CD14-positive monocyte (primary cell): ENCODE results near the gene WNT9B. TPM values are rescaled to one million over a fixed set of nuclear protein-coding genes. Genes with fewer than 3 reads are reported as not detected.

Experiments
- DNase-seq, 3 donors: peaks; one replicate each; pipeline ENCODE4 v3.0.0-alpha.2; 2011 to 2022
- H2AFZ ChIP-seq: 2 replicates; pipeline ENCODE4 v1.6.0; 2012; ENCODE audit warnings: mild to moderate bottlenecking, low read depth, low read length, inconsistent platforms; ENCODE audit not compliant: insufficient read depth, poor library complexity, severe bottlenecking
- H3K27ac ChIP-seq, 2 donors: 1 replicate in 1 of 2; 2 replicates in 1 of 2; pipeline ENCODE4 v1.5.1; 2012 to 2013; ENCODE audit warnings: low read length in 2 of 2, control low read depth in 1 of 2, inconsistent platforms in 1 of 2, low read depth in 1 of 2, mild to moderate bottlenecking in 1 of 2
- H3K27me3 ChIP-seq, 2 donors: one replicate each; pipeline versions ENCODE4 v1.6.0 to v1.6.1; 2011 to 2013; ENCODE audit warnings: low read length in 2 of 2; ENCODE audit not compliant: control insufficient read depth in 2 of 2, insufficient read depth in 2 of 2
- H3K36me3 ChIP-seq, 2 donors: replicated peaks in 1 of 2; 1 replicate in 1 of 2; 2 replicates in 1 of 2; pipeline versions ENCODE4 v1.5.1 to v1.6.1; 2012 to 2013; ENCODE audit warnings: low read length in 2 of 2, control low read depth in 1 of 2, inconsistent platforms in 1 of 2, mild to moderate bottlenecking in 1 of 2; ENCODE audit not compliant: insufficient read depth in 2 of 2, control insufficient read depth in 1 of 2
- H3K4me1 ChIP-seq, 2 donors: 1 replicate in 1 of 2; 2 replicates in 1 of 2; pipeline versions ENCODE4 v1.5.1 to v1.6.1; 2012 to 2013; ENCODE audit warnings: low read length in 2 of 2, control low read depth in 1 of 2, inconsistent platforms in 1 of 2, mild to moderate bottlenecking in 1 of 2, moderate library complexity in 1 of 2; ENCODE audit not compliant: insufficient read depth in 2 of 2, control insufficient read depth in 1 of 2
- H3K4me2 ChIP-seq: replicated peaks from 2 replicates; pipeline ENCODE3; 2012; ENCODE audit warnings: low read length, moderate library complexity, mild to moderate bottlenecking; ENCODE audit not compliant: poor library complexity, severe bottlenecking; ENCODE audit errors: extremely low read depth
- H3K4me3 ChIP-seq, 3 experiments: fragments of 200-600 bp in 1 of 3; sonication (generic) in 1 of 3; replicated peaks in 1 of 3; 1 replicate in 2 of 3; 2 replicates in 1 of 3; pipeline ENCODE4 v1.5.1; 2011 to 2013; ENCODE audit warnings: low read length in 3 of 3, mild to moderate bottlenecking in 3 of 3, control low read depth in 2 of 3, low read depth in 2 of 3, inconsistent platforms in 1 of 3, moderate library complexity in 1 of 3
- H3K79me2 ChIP-seq: 2 replicates; pipeline ENCODE4 v1.6.0; 2012; ENCODE audit warnings: mild to moderate bottlenecking, control low read depth, inconsistent platforms, low read length, moderate library complexity; ENCODE audit not compliant: insufficient read depth
- H3K9ac ChIP-seq: 2 replicates; pipeline ENCODE4 v1.6.0; 2017; ENCODE audit warnings: low read length, mild to moderate bottlenecking; ENCODE audit not compliant: insufficient read depth, poor library complexity, severe bottlenecking
- H3K9me3 ChIP-seq, 2 donors: replicated peaks in 1 of 2; 1 replicate in 1 of 2; 2 replicates in 1 of 2; pipeline versions ENCODE4 v1.5.1 to v1.6.1; 2012 to 2013; ENCODE audit warnings: low read length in 2 of 2, control low read depth in 1 of 2; ENCODE audit not compliant: control insufficient read depth in 1 of 2, insufficient read depth in 1 of 2
- H4K20me1 ChIP-seq: 2 replicates; pipeline ENCODE4 v1.6.0; 2012; ENCODE audit warnings: mild to moderate bottlenecking, low read length, control low read depth, moderate library complexity; ENCODE audit not compliant: insufficient read depth
- H3K27ac Mint-ChIP-seq, 7 donors: one replicate each; pipeline ENCODE4 v1.8.0; 2020; ENCODE audit warnings: mild to moderate bottlenecking in 7 of 7, mixed read lengths in 7 of 7, moderate library complexity in 6 of 7, inconsistent platforms in 2 of 7
- H3K27me3 Mint-ChIP-seq, 3 donors: one replicate each; pipeline ENCODE4 v1.8.0; 2021 to 2022; ENCODE audit warnings: low read depth in 3 of 3, mild to moderate bottlenecking in 3 of 3, mixed read lengths in 3 of 3, moderate library complexity in 3 of 3, inconsistent platforms in 1 of 3
- H3K36me3 Mint-ChIP-seq, 2 donors: one replicate each; pipeline ENCODE4 v1.8.0; 2020; ENCODE audit warnings: mixed read lengths in 2 of 2, inconsistent platforms in 1 of 2, mild to moderate bottlenecking in 1 of 2
- H3K4me1 Mint-ChIP-seq: one replicate; pipeline ENCODE4 v1.8.0; 2020; ENCODE audit warnings: mild to moderate bottlenecking, mixed read lengths
- H3K4me3 Mint-ChIP-seq, 2 donors: one replicate each; pipeline ENCODE4 v1.8.0; 2020; ENCODE audit warnings: mild to moderate bottlenecking in 2 of 2, mixed read lengths in 2 of 2, moderate library complexity in 1 of 2
- H3K9me3 Mint-ChIP-seq, 7 donors: one replicate each; pipeline ENCODE4 v1.8.0; 2020 to 2022; ENCODE audit warnings: mixed read lengths in 7 of 7, mild to moderate bottlenecking in 6 of 7, moderate library complexity in 6 of 7, inconsistent platforms in 2 of 7
- WGBS: methylation state at CpG from one replicate; pipeline ENCODE4 v1.1.5; 2013; ENCODE audit warnings: missing lambda C conversion rate; ENCODE audit not compliant: insufficient coverage; 5-methylcytosine and 5-hydroxymethylcytosine counted together
- intact Hi-C, 2 donors: fragments of 100-400 bp; cut with micrococcal nuclease; formaldehyde crosslinking; loops; one replicate each; pipeline versions ENCODE4 v1.15.0 to v1.15.1; 2023
- polyA plus RNA-seq, 3 donors: library from polyadenylated mRNA; depleted of rRNA in 1 of 3; unstranded in 2 of 3; stranded (reverse) in 1 of 3; fragments of 300-500 nt in 2 of 3; fragments of >200 nt in 1 of 3; fragmentation: Illumina TruSeq in 2 of 3; gene quantifications; 1 replicate in 2 of 3; 2 replicates in 1 of 3; pipeline ENCODE4 v1.2.3, GENCODE V29; 2012 to 2021
- TF ChIP-seq, protein P1 (sequence below): fragments of 200-600 bp; IDR thresholded peaks from one replicate; pipeline ENCODE4 v1.8.0; 2022; ENCODE audit warnings: antibody characterized with exemption, mild to moderate bottlenecking

WNT9B gene
- polyA plus RNA-seq, 3 donors: 0.19 TPM; not detected in 2

DNA sequence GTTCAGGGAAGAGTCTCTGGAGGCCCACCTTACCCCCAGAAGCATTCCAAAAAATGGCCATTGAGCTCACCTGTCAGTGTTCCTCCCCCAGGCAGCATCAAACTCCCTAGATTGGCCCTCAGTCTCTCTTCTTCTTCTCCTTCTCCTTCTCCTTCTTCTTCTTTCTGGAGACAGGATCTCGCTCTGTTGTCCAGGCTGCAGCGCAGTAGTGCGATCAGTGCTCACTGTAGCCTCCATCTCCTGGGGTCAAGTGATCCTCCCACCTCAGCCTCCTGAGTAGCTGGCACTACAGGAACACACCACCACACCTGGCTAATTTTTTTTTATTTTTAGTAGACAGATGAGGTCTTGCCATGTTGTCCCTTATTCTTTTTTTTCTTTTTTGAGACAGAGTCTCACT is 16.5 kb upstream of the WNT9B start:
- DNase-seq: no peak
- H3K9ac ChIP-seq: no peak overlapping the region
- H3K27me3 ChIP-seq: no peaks in the 10 kb centered on the region
- no peak overlapping the region for H3K4me3 ChIP-seq
- no peaks in the 10 kb centered on the region for H3K4me1 ChIP-seq
- H3K27me3 Mint-ChIP-seq: peaks cover 10 to 23% (median 22%) of the 10 kb centered on the region in 3 donors
- H3K4me1 Mint-ChIP-seq: peaks cover 3% of the 10 kb centered on the region
- H3K4me3 Mint-ChIP-seq: no peak overlapping the region
- H3K79me2 ChIP-seq: no peaks in the 10 kb centered on the region
- H2AFZ ChIP-seq: no peak overlapping the region
- H3K27ac ChIP-seq: no peak overlapping the region
- H3K9me3 ChIP-seq: no peaks in the 10 kb centered on the region
- no peak overlapping the region for H3K4me2 ChIP-seq
- no peak overlapping the region for H3K27ac Mint-ChIP-seq
- H4K20me1 ChIP-seq: no peaks in the 10 kb centered on the region
- peaks cover 0 to 5% (median 1%) of the 10 kb centered on the region in 7 donors for H3K9me3 Mint-ChIP-seq
- H3K36me3 Mint-ChIP-seq: no peaks in the 10 kb centered on the region
- H3K36me3 ChIP-seq: no peaks in the 10 kb centered on the region
- TF ChIP-seq, protein P1, sequence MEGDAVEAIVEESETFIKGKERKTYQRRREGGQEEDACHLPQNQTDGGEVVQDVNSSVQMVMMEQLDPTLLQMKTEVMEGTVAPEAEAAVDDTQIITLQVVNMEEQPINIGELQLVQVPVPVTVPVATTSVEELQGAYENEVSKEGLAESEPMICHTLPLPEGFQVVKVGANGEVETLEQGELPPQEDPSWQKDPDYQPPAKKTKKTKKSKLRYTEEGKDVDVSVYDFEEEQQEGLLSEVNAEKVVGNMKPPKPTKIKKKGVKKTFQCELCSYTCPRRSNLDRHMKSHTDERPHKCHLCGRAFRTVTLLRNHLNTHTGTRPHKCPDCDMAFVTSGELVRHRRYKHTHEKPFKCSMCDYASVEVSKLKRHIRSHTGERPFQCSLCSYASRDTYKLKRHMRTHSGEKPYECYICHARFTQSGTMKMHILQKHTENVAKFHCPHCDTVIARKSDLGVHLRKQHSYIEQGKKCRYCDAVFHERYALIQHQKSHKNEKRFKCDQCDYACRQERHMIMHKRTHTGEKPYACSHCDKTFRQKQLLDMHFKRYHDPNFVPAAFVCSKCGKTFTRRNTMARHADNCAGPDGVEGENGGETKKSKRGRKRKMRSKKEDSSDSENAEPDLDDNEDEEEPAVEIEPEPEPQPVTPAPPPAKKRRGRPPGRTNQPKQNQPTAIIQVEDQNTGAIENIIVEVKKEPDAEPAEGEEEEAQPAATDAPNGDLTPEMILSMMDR: no peak
- 100% methylated on average over 3 of the region's 3 CpGs for WGBS
- intact Hi-C loops: no loop called here

DNA sequence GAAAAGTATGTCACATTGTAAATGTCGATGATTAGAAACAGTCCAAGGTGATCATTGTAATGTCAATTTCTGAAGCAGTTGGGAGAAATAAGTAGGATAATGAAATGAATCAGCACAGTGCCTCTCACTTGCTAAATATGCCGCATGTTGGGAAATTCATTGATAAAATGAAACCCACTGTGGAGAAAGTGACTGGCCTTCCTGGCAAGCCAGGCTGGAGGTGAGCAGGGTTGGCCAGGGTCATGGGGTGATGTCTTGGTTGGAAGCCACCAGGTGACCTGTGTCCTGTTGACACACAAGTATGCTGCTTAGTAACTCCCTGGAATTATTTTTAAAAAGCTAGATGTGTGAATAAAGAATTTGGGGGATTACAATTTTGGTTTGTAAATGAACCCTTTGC is 14.9 kb upstream of the WNT9B start:
- Mint-ChIP-seq H3K36me3 (no peaks in the 10 kb centered on the region), H3K4me1 (peaks cover 6% of the 10 kb centered on the region), H3K4me3 (no peak overlapping the region), H3K27me3 (peaks cover 25 to 36% (median 34%) of the 10 kb centered on the region in 3 donors), H3K9me3 (peaks cover 0 to 11% (median 4%) of the 10 kb centered on the region in 7 donors), H3K27ac (no peak overlapping the region)
- H3K79me2 ChIP-seq: no peaks in the 10 kb centered on the region
- H3K4me1 ChIP-seq: peaks cover 0 to 3% of the 10 kb centered on the region in 2 donors
- H3K4me3 ChIP-seq: no peak overlapping the region
- no peaks in the 10 kb centered on the region for H3K36me3 ChIP-seq
- intact Hi-C loops: no loop called here
- H3K9me3 ChIP-seq: no peaks in the 10 kb centered on the region
- TF ChIP-seq, protein P1: no peak
- no peak overlapping the region for H3K4me2 ChIP-seq
- 100% methylated on average over 1 of the region's 2 CpGs for WGBS
- no peak overlapping the region for H2AFZ ChIP-seq
- DNase-seq: no peak
- no peak overlapping the region for H3K9ac ChIP-seq
- no peak overlapping the region for H3K27ac ChIP-seq
- H4K20me1 ChIP-seq: no peaks in the 10 kb centered on the region
- H3K27me3 ChIP-seq: peaks cover 5 to 9% of the 10 kb centered on the region in 2 donors
